A673 (cell line): ENCODE measurements around the gene GRIK2. TPM values are rescaled to one million over a fixed set of nuclear protein-coding genes. Genes with fewer than 3 reads are reported as not detected.

Source experiments
- BruUV-seq: library from RNA; stranded (reverse); fragments of 400-500 nt; replicated peaks from 2 replicates; lab custom pipeline; 2021; lab: Mats Ljungman, UMichigan
- CTCF ChIA-PET: fragments of 300-600 bp; sonication (Branson Sonifier 250); formaldehyde crosslinking; loops from one replicate; lab custom pipeline; 2022; ENCODE audit warnings: antibody characterized with exemption; lab: Charles Lee
- POLR2A ChIA-PET: fragments of 300-600 bp; sonication (Branson Sonifier 250); formaldehyde crosslinking; loops from one replicate; lab custom pipeline; 2022; ENCODE audit warnings: antibody characterized with exemption; ENCODE audit not compliant: low non-redundant PET; lab: Charles Lee
- DNase-seq: peaks from one replicate; pipeline ENCODE4 v3.0.0-alpha.2; 2015; ENCODE audit warnings: low spot score
- H3K27ac ChIP-seq: fragments of 200-600 bp; sonication (generic); 2 replicates; pipeline ENCODE4 v1.5.1; 2016; ENCODE audit warnings: mixed run types, low read depth, mild to moderate bottlenecking, mixed read lengths, antibody characterized with exemption, low read length; ENCODE audit not compliant: poor library complexity, severe bottlenecking
- H3K27me3 ChIP-seq: fragments of 200-600 bp; sonication (generic); replicated peaks from 2 replicates; pipeline ENCODE4 v1.6.1; 2017; ENCODE audit warnings: mixed run types, low read depth, mild to moderate bottlenecking, mixed read lengths, antibody characterized with exemption, low read length; ENCODE audit not compliant: insufficient read depth, poor library complexity
- H3K36me3 ChIP-seq: fragments of 200-600 bp; sonication (generic); 2 replicates; pipeline ENCODE4 v1.6.1; 2016; ENCODE audit warnings: mixed run types, mild to moderate bottlenecking, mixed read lengths, antibody characterized with exemption, low read length; ENCODE audit not compliant: insufficient read depth, poor library complexity, severe bottlenecking
- H3K4me1 ChIP-seq: fragments of 200-600 bp; sonication (generic); 2 replicates; pipeline ENCODE4 v1.6.1; 2017; ENCODE audit warnings: mixed run types, mild to moderate bottlenecking, mixed read lengths, antibody characterized with exemption, low read length; ENCODE audit not compliant: insufficient read depth, poor library complexity, severe bottlenecking
- H3K4me3 ChIP-seq: fragments of 200-600 bp; sonication (generic); 2 replicates; pipeline ENCODE4 v1.5.1; 2016; ENCODE audit warnings: low read depth, mixed run types, mild to moderate bottlenecking, mixed read lengths, low read length; ENCODE audit not compliant: poor library complexity, severe bottlenecking
- H3K9me3 ChIP-seq: fragments of 200-600 bp; sonication (generic); 2 replicates; pipeline ENCODE4 v1.6.1; 2016; ENCODE audit warnings: mixed run types, low read depth, mild to moderate bottlenecking, mixed read lengths, antibody characterized with exemption, low read length; ENCODE audit not compliant: poor library complexity, severe bottlenecking
- EZH2 ChIP-seq: fragments of 200-600 bp; sonication (generic); IDR thresholded peaks from 2 replicates; pipeline ENCODE4 v1.6.1; 2017; ENCODE audit warnings: borderline replicate concordance, low read depth, mild to moderate bottlenecking, mixed read lengths, antibody characterized with exemption, low read length; ENCODE audit not compliant: poor library complexity, severe bottlenecking
- intact Hi-C: fragments of 100-400 bp; cut with micrococcal nuclease; formaldehyde crosslinking; loops from one replicate; pipeline ENCODE4 v1.10.0; 2022; ENCODE audit not compliant: unreplicated experiment
- total RNA-seq: library from RNA; stranded (reverse); gene quantifications from 2 replicates; pipeline ENCODE4 v1.2.3, GENCODE V29; 2021
- TF ChIP-seq, protein P1 (sequence below): fragments of 300-800, 200-600 bp; sonication (generic); conservative IDR thresholded peaks from 2 replicates; pipeline ENCODE4 v1.5.1; 2017; ENCODE audit warnings: low read depth, mild to moderate bottlenecking, antibody characterized with exemption, low read length, moderate library complexity, mixed read lengths

The GRIK2 gene
- total RNA-seq, 1 experiment from 2014 or later, result 62.1 TPM

DNA sequence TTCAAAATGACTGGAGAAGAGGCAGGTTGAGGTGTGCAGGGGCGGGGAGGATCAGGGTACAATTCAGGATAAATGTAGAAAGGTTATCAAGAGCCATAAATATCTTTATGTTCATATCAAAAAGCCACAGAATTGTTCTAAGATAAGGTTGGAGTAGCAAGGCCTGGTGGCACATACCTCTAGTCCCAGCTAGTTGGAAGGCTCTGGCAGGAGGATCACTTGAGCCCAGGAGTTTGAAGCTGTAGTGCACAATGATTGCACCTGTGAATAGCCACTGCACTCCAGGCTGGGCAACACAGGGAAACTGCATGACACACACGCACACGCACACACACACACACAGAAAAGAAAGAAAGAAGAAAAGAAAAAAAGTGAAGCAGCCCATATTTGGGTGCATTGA, 194.8 kb downstream of the GRIK2 start:
- intact Hi-C loops, result no loop called here
- H3K27me3 ChIP-seq, result no peaks in the 10 kb centered on the region
- no peaks in the 10 kb centered on the region for H3K36me3 ChIP-seq
- POLR2A ChIA-PET, result no interaction called here
- no peak overlapping the region for H3K27ac ChIP-seq
- TF ChIP-seq, protein P1, sequence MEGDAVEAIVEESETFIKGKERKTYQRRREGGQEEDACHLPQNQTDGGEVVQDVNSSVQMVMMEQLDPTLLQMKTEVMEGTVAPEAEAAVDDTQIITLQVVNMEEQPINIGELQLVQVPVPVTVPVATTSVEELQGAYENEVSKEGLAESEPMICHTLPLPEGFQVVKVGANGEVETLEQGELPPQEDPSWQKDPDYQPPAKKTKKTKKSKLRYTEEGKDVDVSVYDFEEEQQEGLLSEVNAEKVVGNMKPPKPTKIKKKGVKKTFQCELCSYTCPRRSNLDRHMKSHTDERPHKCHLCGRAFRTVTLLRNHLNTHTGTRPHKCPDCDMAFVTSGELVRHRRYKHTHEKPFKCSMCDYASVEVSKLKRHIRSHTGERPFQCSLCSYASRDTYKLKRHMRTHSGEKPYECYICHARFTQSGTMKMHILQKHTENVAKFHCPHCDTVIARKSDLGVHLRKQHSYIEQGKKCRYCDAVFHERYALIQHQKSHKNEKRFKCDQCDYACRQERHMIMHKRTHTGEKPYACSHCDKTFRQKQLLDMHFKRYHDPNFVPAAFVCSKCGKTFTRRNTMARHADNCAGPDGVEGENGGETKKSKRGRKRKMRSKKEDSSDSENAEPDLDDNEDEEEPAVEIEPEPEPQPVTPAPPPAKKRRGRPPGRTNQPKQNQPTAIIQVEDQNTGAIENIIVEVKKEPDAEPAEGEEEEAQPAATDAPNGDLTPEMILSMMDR, result no peak
- TF ChIP-seq EZH2, result no peak
- DNase-seq, result no peak
- H3K4me1 ChIP-seq, result no peaks in the 10 kb centered on the region
- BruUV-seq, result no TSS peak
- CTCF ChIA-PET, result no interaction called here
- H3K4me3 ChIP-seq, result no peak overlapping the region
- no peaks in the 10 kb centered on the region for H3K9me3 ChIP-seq

- ChIA-PET CTCF (no interaction called here), POLR2A (no interaction called here)
- no TSS peak for BruUV-seq
- Histone ChIP-seq H3K4me3 (no peak overlapping the region), H3K27me3 (no peaks in the 10 kb centered on the region), H3K27ac (no peak overlapping the region), H3K36me3 (no peaks in the 10 kb centered on the region), H3K9me3 (no peaks in the 10 kb centered on the region), H3K4me1 (no peaks in the 10 kb centered on the region)
- no peak for DNase-seq
- TF ChIP-seq, protein P1, result no peak
- no peak for TF ChIP-seq EZH2
- intact Hi-C loops, result no loop called here
Measured at GRCh38 chr6:101595276-101595675, 201.8 kb downstream of the GRIK2 start.

DNA sequence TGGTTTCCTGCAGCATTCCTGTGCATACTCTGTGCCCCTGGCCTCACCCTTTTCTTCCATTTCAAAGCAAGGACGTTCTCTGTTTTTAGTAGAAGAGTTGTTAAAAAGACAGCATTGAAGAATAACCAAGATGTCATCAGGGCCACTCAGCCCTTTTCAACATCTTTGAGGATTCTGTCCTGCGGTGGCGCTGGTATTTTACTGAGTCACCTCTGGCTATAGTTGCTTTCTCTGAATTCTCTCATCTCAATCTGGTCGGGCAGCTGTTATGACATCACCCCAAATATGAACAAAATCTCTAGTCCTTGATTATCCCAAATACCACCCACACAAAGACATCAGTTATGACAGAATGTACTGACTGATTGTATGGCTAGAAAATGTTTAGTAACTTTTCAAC, 204.2 kb downstream of the GRIK2 start:
- H3K9me3 ChIP-seq, result no peaks in the 10 kb centered on the region
- H3K4me3 ChIP-seq, result no peak overlapping the region
- no peak overlapping the region for H3K27ac ChIP-seq
- CTCF ChIA-PET, result no interaction called here
- POLR2A ChIA-PET, result no interaction called here
- no peaks in the 10 kb centered on the region for H3K36me3 ChIP-seq
- no TSS peak for BruUV-seq
- peak; percentile 24 for DNase-seq
- TF ChIP-seq, protein P1, result no peak
- no peak for TF ChIP-seq EZH2
- intact Hi-C loops, result no loop called here
- no peaks in the 10 kb centered on the region for H3K27me3 ChIP-seq
- H3K4me1 ChIP-seq, result no peaks in the 10 kb centered on the region
